Fibroblast of lung (primary cell): Measurements from ENCODE around the gene INHBE. TPM values are rescaled to one million over a fixed set of nuclear protein-coding genes. Genes with fewer than 3 reads are reported as not detected.
"Not testable (repeated sequence)": the region's sequence is repeated elsewhere in the genome, so short reads cannot be mapped to it uniquely, and the experiment has no call there.

Experiments used
- DNase-seq, 2 donors: peaks; one replicate each; pipeline versions ENCODE4 v3.0.0 to v3.0.0-alpha.2; 2010; ENCODE audit warnings: low read depth in 2 of 2
- H2AFZ ChIP-seq: 2 replicates; pipeline ENCODE4 v1.5.1; 2012; ENCODE audit warnings: low read length, control low read depth, inconsistent platforms
- H3K27ac ChIP-seq: 2 replicates; pipeline ENCODE4 v1.5.1; 2011; ENCODE audit warnings: low read length, control low read depth; ENCODE audit not compliant: insufficient read depth
- H3K27me3 ChIP-seq: 2 replicates; pipeline ENCODE4 v1.5.1; 2011; ENCODE audit warnings: mild to moderate bottlenecking, low read length; ENCODE audit not compliant: control insufficient read depth, insufficient read depth
- H3K36me3 ChIP-seq: 2 replicates; pipeline ENCODE4 v1.5.1; 2011; ENCODE audit warnings: low read length; ENCODE audit not compliant: control insufficient read depth, insufficient read depth
- H3K4me1 ChIP-seq: 2 replicates; pipeline ENCODE4 v1.5.1; 2011; ENCODE audit warnings: low read length; ENCODE audit not compliant: control insufficient read depth, insufficient read depth; ENCODE audit errors: extremely low read depth
- H3K4me2 ChIP-seq: 2 replicates; pipeline ENCODE4 v1.5.1; 2011; ENCODE audit warnings: low read length, control low read depth; ENCODE audit not compliant: insufficient read depth; ENCODE audit errors: extremely low read depth
- H3K4me3 ChIP-seq, 4 experiments: fragments of 200-600 bp in 1 of 4; sonication (generic) in 1 of 4; replicated peaks in 1 of 4; 2 replicates each; pipeline ENCODE4 v1.5.1; 2011 to 2016; ENCODE audit warnings: low read length in 4 of 4, low read depth in 3 of 4, mild to moderate bottlenecking in 3 of 4, control low read depth in 2 of 4, inconsistent platforms in 1 of 4, mixed read lengths in 1 of 4; ENCODE audit not compliant: insufficient read depth in 1 of 4; ENCODE audit errors: control extremely low read depth in 1 of 4
- H3K79me2 ChIP-seq: 2 replicates; pipeline ENCODE4 v1.5.1; 2012; ENCODE audit warnings: mild to moderate bottlenecking, low read length, inconsistent platforms; ENCODE audit not compliant: control insufficient read depth, insufficient read depth
- H3K9ac ChIP-seq: 2 replicates; pipeline ENCODE4 v1.5.1; 2011; ENCODE audit warnings: mild to moderate bottlenecking, low read length, control low read depth; ENCODE audit not compliant: insufficient read depth
- H3K9me3 ChIP-seq: 2 replicates; pipeline ENCODE4 v1.5.1; 2012; ENCODE audit warnings: low read depth, low read length; ENCODE audit not compliant: control insufficient read depth, insufficient read depth
- H4K20me1 ChIP-seq: 2 replicates; pipeline ENCODE4 v1.5.1; 2011; ENCODE audit warnings: low read length; ENCODE audit not compliant: control insufficient read depth, insufficient read depth; ENCODE audit errors: extremely low read depth
- EZH2 ChIP-seq: IDR thresholded peaks from 2 replicates; pipeline ENCODE4 v1.5.1; 2012; ENCODE audit warnings: low read length, control low read depth, mild to moderate bottlenecking; ENCODE audit errors: missing control alignments
- polyA plus RNA-seq, 2 donors: library from polyadenylated mRNA; depleted of rRNA in 1 of 2; stranded (reverse) in 1 of 2; unstranded in 1 of 2; fragments of >200 nt; gene quantifications; 2 replicates each; pipeline ENCODE4 v1.2.1, GENCODE V29; 2011 to 2012; ENCODE audit warnings: missing spikeins in 1 of 2
- total RNA-seq: library from RNA; depleted of rRNA; stranded (reverse); fragments of >200 nt; gene quantifications from 2 replicates; pipeline ENCODE4 v1.2.1, GENCODE V29; 2014
- TF ChIP-seq, protein P1 (sequence below), 2 donors: IDR thresholded peaks in 1 of 2; conservative IDR thresholded peaks in 1 of 2; 1 replicate in 1 of 2; 2 replicates in 1 of 2; pipeline ENCODE4 v1.5.1; 2011 to 2012; ENCODE audit warnings: low read length in 2 of 2, control low read depth in 1 of 2, inconsistent platforms in 1 of 2, low read depth in 1 of 2, mild to moderate bottlenecking in 1 of 2

INHBE gene
- total and polyA plus RNA-seq, 2 donors (not counting 1 experiment from before 2014, with no cell fraction given) = 0.67 to 26.4 TPM

DNA sequence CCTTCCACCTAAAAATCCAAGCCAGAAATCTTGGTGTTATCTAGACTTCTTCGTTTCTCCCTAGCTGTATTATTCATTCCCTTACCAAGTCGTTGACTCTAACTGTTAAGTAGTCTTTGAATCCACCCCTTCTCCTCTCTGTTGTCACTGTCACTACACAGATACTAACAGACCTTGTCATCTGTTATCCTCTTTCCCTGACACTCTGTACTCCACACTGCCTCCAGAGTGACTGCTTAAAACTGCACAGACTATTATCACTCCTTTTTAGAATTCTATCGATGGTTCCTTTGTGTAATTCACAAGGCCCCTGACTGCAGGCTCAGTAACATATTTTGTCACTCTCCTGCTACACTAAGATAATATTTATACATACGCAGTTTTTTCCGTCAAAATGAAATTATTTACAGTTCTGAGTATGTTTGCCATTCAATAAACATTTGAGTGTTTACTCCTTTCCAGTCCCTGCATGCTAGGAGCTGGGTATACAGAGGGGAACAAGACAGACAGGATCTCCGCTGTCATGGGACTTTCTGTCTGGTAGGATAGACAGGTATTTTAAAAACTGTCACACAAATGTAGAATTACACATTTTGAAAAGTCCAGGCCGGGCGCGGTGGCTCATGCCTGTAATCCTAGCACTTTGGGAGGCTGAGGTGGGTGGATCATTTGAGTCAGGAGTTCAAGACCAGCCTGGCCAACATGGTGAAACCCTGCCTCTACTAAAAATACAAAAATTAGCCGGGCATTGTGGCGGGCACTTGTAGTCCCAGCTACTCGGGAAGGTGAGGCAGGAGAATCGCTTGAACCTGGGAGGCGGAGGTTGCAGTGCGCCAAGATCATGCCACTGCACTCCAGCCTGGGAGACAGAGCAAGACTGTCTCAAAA is 36.5 kb downstream of the INHBE start:
- Histone ChIP-seq H3K4me1 (peaks cover 11% of the 10 kb centered on the region), H3K27me3 (no peaks in the 10 kb centered on the region), H2AFZ (no peak overlapping the region), H3K4me2 (no peak overlapping the region), H3K79me2 (peaks cover 21% of the 10 kb centered on the region), H3K36me3 (peaks cover 19% of the 10 kb centered on the region), H3K9me3 (no peaks in the 10 kb centered on the region), H4K20me1 (no peaks in the 10 kb centered on the region), H3K27ac (no peak overlapping the region), H3K9ac (no peak overlapping the region), H3K4me3 (no peak overlapping the region)
- no peak for DNase-seq
- no peak for TF ChIP-seq EZH2
- TF ChIP-seq, protein P1, sequence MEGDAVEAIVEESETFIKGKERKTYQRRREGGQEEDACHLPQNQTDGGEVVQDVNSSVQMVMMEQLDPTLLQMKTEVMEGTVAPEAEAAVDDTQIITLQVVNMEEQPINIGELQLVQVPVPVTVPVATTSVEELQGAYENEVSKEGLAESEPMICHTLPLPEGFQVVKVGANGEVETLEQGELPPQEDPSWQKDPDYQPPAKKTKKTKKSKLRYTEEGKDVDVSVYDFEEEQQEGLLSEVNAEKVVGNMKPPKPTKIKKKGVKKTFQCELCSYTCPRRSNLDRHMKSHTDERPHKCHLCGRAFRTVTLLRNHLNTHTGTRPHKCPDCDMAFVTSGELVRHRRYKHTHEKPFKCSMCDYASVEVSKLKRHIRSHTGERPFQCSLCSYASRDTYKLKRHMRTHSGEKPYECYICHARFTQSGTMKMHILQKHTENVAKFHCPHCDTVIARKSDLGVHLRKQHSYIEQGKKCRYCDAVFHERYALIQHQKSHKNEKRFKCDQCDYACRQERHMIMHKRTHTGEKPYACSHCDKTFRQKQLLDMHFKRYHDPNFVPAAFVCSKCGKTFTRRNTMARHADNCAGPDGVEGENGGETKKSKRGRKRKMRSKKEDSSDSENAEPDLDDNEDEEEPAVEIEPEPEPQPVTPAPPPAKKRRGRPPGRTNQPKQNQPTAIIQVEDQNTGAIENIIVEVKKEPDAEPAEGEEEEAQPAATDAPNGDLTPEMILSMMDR (conservative IDR thresholded peaks at IDR 0.05 in 1 of 2, IDR thresholded peaks at IDR 0.05 in 1 of 2; ENCODE audit: low read depth in 1 of 2, low read length in 2 of 2) = peak in 1 of 2 donors; percentile 19

DNA sequence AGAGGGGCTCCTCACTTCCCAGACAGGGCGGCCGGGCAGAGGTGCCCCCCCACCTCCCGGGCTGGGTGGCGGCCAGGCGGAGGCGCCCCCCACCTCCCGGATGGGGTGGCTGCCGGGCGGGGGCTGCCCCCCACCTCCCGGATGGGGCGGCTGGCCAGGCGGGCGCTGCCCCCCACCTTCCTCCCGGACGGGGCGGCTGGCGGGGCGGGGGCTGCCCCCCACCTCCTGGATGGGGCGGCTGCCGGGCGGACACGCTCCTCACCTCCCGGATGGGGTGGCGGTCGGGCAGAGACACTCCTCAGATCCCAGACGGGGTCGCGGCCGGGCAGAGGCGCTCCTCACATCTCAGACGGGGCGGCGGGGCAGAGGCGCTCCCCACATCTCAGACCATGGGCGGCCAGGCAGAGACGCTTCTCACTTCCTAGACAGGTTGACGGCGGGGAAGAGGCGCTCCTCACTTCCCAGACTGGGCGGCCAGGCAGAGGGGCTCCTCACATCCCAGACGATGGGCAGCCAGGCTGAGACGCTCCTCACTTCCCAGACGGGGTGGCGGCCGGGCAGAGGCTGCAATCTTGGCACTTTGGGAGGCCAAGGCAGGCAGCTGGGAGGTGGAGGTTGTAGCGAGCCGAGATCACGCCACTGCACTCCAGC is 40.1 kb downstream of the INHBE start:
- not testable (repeated sequence) for H3K4me1 ChIP-seq, H3K79me2 ChIP-seq, H3K4me2 ChIP-seq, H2AFZ ChIP-seq, H3K9ac ChIP-seq, H4K20me1 ChIP-seq, DNase-seq, H3K27me3 ChIP-seq, H3K27ac ChIP-seq, H3K4me3 ChIP-seq, H3K9me3 ChIP-seq
- peaks cover 22% of the 10 kb centered on the region for H3K36me3 ChIP-seq

DNA sequence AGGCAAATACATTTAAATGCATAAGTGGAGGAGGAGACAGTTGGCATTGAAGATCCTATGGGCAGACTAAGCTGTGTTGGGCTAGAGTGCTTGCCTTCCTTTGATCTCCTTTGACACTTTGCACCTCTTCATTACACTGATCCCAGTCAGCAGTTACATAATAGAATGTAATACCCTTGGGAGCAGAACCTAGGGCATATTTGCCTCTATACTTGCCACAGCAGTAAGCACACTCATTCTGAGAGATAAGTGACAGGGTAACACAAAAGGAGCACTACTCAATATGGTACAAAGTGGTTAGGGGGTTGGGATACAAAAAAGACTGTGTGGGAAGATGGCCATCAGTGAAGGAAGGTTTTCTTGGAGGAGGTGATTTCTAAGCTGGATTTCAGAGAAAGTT is 41.7 kb downstream of the INHBE start:
- no peaks in the 10 kb centered on the region for H3K27me3 ChIP-seq
- H4K20me1 ChIP-seq = no peaks in the 10 kb centered on the region
- H3K4me3 ChIP-seq = no peak overlapping the region
- peaks cover 23% of the 10 kb centered on the region for H3K36me3 ChIP-seq
- no peak overlapping the region for H3K4me2 ChIP-seq
- DNase-seq = no peak
- H2AFZ ChIP-seq = no peak overlapping the region
- no peak overlapping the region for H3K9ac ChIP-seq
- no peaks in the 10 kb centered on the region for H3K79me2 ChIP-seq
- no peak overlapping the region for H3K27ac ChIP-seq
- no peaks in the 10 kb centered on the region for H3K4me1 ChIP-seq
- H3K9me3 ChIP-seq = no peaks in the 10 kb centered on the region
- no peak for TF ChIP-seq EZH2
- TF ChIP-seq, protein P1 (conservative IDR thresholded peaks at IDR 0.05 in 1 of 2, IDR thresholded peaks at IDR 0.05 in 1 of 2; ENCODE audit: low read depth in 1 of 2, low read length in 2 of 2) = no peak
